ENCODE measurements around the gene PRDM4. TPM values are rescaled to one million over a fixed set of nuclear protein-coding genes. Genes with fewer than 3 reads are reported as not detected.

Gene PRDM4
- total RNA-seq, 1 experiment from 2014 or later, result 28.9 TPM

DNA sequence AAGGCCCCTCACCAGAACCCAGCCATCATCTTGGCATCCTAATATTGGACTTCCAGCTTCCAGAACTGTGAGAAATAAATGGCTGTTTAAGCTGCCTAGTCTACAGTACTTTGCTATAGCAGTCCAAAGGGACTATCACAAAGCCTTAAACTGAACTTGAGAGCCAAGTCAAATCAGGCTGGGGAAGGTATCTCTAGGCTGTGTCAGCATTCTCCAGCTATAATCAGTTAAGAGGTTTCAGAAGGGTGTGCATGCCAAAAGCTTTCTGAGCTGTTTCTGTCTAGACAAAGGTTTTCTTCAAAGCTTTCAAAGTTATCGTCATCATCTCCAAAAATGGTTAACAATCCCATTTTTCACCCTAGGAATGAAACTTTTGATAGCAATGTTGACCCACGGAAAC lies 21.1 kb upstream of the PRDM4 start:
- Histone ChIP-seq H3K36me3 (ENCODE audit: control insufficient read depth, insufficient read depth, low read length) (no peaks in the 10 kb centered on the region), H3K4me1 (ENCODE audit: control insufficient read depth, insufficient read depth, low read length) (no peaks in the 10 kb centered on the region), H3K27ac (ENCODE audit: low read length) (no peak overlapping the region), H3K9me3 (ENCODE audit: control insufficient read depth, insufficient read depth, low read depth, low read length) (no peaks in the 10 kb centered on the region), H3K4me3 (ENCODE audit: low read depth in 2 of 2, low read length in 2 of 2) (no peak overlapping the region), H3K27me3 (ENCODE audit: control insufficient read depth, insufficient read depth, low read length) (peaks cover 2% of the 10 kb centered on the region; the same call in 1 of the 2 replicates)
- CTCF ChIA-PET, result no interaction called here
- ATAC-seq (no peak), DNase-seq (ENCODE audit: low read depth, low spot score) (no peak)
- TF ChIP-seq, protein P1, sequence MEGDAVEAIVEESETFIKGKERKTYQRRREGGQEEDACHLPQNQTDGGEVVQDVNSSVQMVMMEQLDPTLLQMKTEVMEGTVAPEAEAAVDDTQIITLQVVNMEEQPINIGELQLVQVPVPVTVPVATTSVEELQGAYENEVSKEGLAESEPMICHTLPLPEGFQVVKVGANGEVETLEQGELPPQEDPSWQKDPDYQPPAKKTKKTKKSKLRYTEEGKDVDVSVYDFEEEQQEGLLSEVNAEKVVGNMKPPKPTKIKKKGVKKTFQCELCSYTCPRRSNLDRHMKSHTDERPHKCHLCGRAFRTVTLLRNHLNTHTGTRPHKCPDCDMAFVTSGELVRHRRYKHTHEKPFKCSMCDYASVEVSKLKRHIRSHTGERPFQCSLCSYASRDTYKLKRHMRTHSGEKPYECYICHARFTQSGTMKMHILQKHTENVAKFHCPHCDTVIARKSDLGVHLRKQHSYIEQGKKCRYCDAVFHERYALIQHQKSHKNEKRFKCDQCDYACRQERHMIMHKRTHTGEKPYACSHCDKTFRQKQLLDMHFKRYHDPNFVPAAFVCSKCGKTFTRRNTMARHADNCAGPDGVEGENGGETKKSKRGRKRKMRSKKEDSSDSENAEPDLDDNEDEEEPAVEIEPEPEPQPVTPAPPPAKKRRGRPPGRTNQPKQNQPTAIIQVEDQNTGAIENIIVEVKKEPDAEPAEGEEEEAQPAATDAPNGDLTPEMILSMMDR (IDR thresholded peaks at IDR 0.05), result no peak
- TF ChIP-seq, protein P2, sequence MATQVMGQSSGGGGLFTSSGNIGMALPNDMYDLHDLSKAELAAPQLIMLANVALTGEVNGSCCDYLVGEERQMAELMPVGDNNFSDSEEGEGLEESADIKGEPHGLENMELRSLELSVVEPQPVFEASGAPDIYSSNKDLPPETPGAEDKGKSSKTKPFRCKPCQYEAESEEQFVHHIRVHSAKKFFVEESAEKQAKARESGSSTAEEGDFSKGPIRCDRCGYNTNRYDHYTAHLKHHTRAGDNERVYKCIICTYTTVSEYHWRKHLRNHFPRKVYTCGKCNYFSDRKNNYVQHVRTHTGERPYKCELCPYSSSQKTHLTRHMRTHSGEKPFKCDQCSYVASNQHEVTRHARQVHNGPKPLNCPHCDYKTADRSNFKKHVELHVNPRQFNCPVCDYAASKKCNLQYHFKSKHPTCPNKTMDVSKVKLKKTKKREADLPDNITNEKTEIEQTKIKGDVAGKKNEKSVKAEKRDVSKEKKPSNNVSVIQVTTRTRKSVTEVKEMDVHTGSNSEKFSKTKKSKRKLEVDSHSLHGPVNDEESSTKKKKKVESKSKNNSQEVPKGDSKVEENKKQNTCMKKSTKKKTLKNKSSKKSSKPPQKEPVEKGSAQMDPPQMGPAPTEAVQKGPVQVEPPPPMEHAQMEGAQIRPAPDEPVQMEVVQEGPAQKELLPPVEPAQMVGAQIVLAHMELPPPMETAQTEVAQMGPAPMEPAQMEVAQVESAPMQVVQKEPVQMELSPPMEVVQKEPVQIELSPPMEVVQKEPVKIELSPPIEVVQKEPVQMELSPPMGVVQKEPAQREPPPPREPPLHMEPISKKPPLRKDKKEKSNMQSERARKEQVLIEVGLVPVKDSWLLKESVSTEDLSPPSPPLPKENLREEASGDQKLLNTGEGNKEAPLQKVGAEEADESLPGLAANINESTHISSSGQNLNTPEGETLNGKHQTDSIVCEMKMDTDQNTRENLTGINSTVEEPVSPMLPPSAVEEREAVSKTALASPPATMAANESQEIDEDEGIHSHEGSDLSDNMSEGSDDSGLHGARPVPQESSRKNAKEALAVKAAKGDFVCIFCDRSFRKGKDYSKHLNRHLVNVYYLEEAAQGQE (IDR thresholded peaks at IDR 0.05; ENCODE audit: insufficient read depth in 1 of 2, low read depth in 2 of 2, low read length in 1 of 2), result no peak
- TF ChIP-seq TCF7L2 (IDR thresholded peaks at IDR 0.05; ENCODE audit: low read depth, low read length) (no peak), SIN3A (IDR thresholded peaks at IDR 0.05; ENCODE audit: borderline replicate concordance, insufficient read depth, low read depth, low read length) (no peak), POLR2AphosphoS5 (IDR thresholded peaks at IDR 0.05; ENCODE audit: low read depth, low read length) (no peak)
- no TSS peak for BruUV-seq (replicated peaks)
- POLR2A ChIA-PET, result no interaction called here
- in situ Hi-C loops (cut with HindIII; ENCODE audit: low pct_unique_long_range_greater_than_20kb, low sequenced_read_pairs), result no loop called here
- intact Hi-C loops (cut with micrococcal nuclease; ENCODE audit: unreplicated experiment), result no loop called here

DNA sequence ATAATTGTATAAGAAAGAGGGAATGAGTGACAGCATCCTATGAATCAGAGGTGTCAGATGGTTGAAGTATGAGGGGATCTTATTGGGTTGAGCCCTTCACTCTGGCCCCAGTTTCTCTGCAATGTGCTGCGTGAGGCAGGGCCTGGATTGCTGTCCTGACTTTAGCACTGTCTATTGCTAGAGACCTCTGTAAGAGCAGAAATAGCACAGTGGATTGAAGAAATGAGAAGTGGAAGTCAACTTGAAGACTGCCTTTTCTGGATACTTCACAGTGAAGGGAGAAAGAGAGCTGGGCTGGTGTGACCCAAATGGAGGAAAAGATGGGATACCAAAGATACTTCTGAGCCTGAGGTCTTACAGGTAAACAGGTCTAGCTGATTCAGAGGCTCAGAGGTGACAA lies 19.4 kb upstream of the PRDM4 start:
- in situ Hi-C loops (cut with HindIII; ENCODE audit: low pct_unique_long_range_greater_than_20kb, low sequenced_read_pairs) (no loop called here), intact Hi-C loops (cut with micrococcal nuclease; ENCODE audit: unreplicated experiment) (no loop called here)
- TF ChIP-seq POLR2AphosphoS5 (IDR thresholded peaks at IDR 0.05; ENCODE audit: low read depth, low read length) (no peak), TCF7L2 (IDR thresholded peaks at IDR 0.05; ENCODE audit: low read depth, low read length) (no peak), SIN3A (IDR thresholded peaks at IDR 0.05; ENCODE audit: borderline replicate concordance, insufficient read depth, low read depth, low read length) (no peak)
- TF ChIP-seq, protein P1 (IDR thresholded peaks at IDR 0.05), result no peak
- TF ChIP-seq, protein P2 (IDR thresholded peaks at IDR 0.05; ENCODE audit: insufficient read depth in 1 of 2, low read depth in 2 of 2, low read length in 1 of 2), result no peak
- H3K36me3 ChIP-seq (ENCODE audit: control insufficient read depth, insufficient read depth, low read length), result no peaks in the 10 kb centered on the region
- no peak overlapping the region for H3K27ac ChIP-seq (ENCODE audit: low read length)
- CTCF ChIA-PET, result no interaction called here
- H3K4me3 ChIP-seq (ENCODE audit: low read depth in 2 of 2, low read length in 2 of 2), result no peak overlapping the region
- ATAC-seq (no peak), DNase-seq (ENCODE audit: low read depth, low spot score) (no peak)
- peaks cover 7% of the 10 kb centered on the region; the same call in 1 of the 2 replicates for H3K27me3 ChIP-seq (ENCODE audit: control insufficient read depth, insufficient read depth, low read length)
- no peaks in the 10 kb centered on the region for H3K4me1 ChIP-seq (ENCODE audit: control insufficient read depth, insufficient read depth, low read length)
- no peaks in the 10 kb centered on the region for H3K9me3 ChIP-seq (ENCODE audit: control insufficient read depth, insufficient read depth, low read depth, low read length)
- POLR2A ChIA-PET, result no interaction called here
- no TSS peak for BruUV-seq (replicated peaks)
